ENCODE data around the gene KRT6C. TPM values are rescaled to one million over a fixed set of nuclear protein-coding genes. Genes with fewer than 3 reads are reported as not detected.

KRT6C gene
- polyA plus RNA-seq, 1 experiment, result not detected

- no peak for TF ChIP-seq CTCF (IDR thresholded peaks at IDR 0.05; ENCODE audit: low read depth, low read length)
- CTCF ChIA-PET, result no interaction called here
- no peak overlapping the region for H3K27ac ChIP-seq (ENCODE audit: low read depth, low read length)
- no peak overlapping the region for H3K4me3 ChIP-seq (ENCODE audit: low read depth, low read length)
- POLR2A ChIA-PET, result no interaction called here
- no peaks in the 10 kb centered on the region for H3K9me3 ChIP-seq (ENCODE audit: control insufficient read depth, insufficient read depth, low read length)
- DNase-seq (ENCODE audit: low read depth, low spot score), result no peak
- H3K27me3 ChIP-seq (ENCODE audit: control insufficient read depth, insufficient read depth, low read length), result peaks cover 12% of the 10 kb centered on the region
Measured at GRCh38 chr12:52435659-52435999, 38.0 kb downstream of the KRT6C start.

- DNase-seq (ENCODE audit: low read depth, low spot score), result no peak
- Histone ChIP-seq H3K27me3 (ENCODE audit: control insufficient read depth, insufficient read depth, low read length) (peaks cover 12% of the 10 kb centered on the region), H3K9me3 (ENCODE audit: control insufficient read depth, insufficient read depth, low read length) (no peaks in the 10 kb centered on the region), H3K27ac (ENCODE audit: low read depth, low read length) (no peak overlapping the region), H3K4me3 (ENCODE audit: low read depth, low read length) (no peak overlapping the region)
- TF ChIP-seq CTCF (IDR thresholded peaks at IDR 0.05; ENCODE audit: low read depth, low read length), result no peak
- POLR2A ChIA-PET, result no interaction called here
- CTCF ChIA-PET, result no interaction called here
Measured at GRCh38 chr12:52434760-52435530, 38.7 kb downstream of the KRT6C start.

GRCh38 chr12:52434081-52434733, 39.4 kb downstream of the KRT6C start, which contains the start of gene KRT75:
TSS of gene KRT75 (minus strand) at chr12:52434371. CDS start at chr12:52434304, 67 bp downstream.
- Histone ChIP-seq H3K9me3 (ENCODE audit: control insufficient read depth, insufficient read depth, low read length) (no peaks in the 10 kb centered on the region), H3K4me3 (ENCODE audit: low read depth, low read length) (no peak within 1 kb of the TSS), H3K27ac (ENCODE audit: low read depth, low read length) (no peak within 1 kb of the TSS), H3K27me3 (ENCODE audit: control insufficient read depth, insufficient read depth, low read length) (peaks cover 12% of the 10 kb centered on the region)
- no peak for TF ChIP-seq CTCF (IDR thresholded peaks at IDR 0.05; ENCODE audit: low read depth, low read length)
- ChIA-PET CTCF (no interaction called here), POLR2A (no interaction called here)
- no peak for DNase-seq (ENCODE audit: low read depth, low spot score)

GRCh38 chr12:52433501-52434080, 40.0 kb downstream of the KRT6C start:
- no peak for TF ChIP-seq CTCF (IDR thresholded peaks at IDR 0.05; ENCODE audit: low read depth, low read length)
- POLR2A ChIA-PET, result no interaction called here
- Histone ChIP-seq H3K27me3 (ENCODE audit: control insufficient read depth, insufficient read depth, low read length) (peaks cover 14% of the 10 kb centered on the region), H3K9me3 (ENCODE audit: control insufficient read depth, insufficient read depth, low read length) (no peaks in the 10 kb centered on the region), H3K27ac (ENCODE audit: low read depth, low read length) (no peak overlapping the region), H3K4me3 (ENCODE audit: low read depth, low read length) (no peak overlapping the region)
- CTCF ChIA-PET, result no interaction called here
- no peak for DNase-seq (ENCODE audit: low read depth, low spot score)
